IMR-90 (cell line): ENCODE measurements around the gene TNFSF12. TPM values are rescaled to one million over a fixed set of nuclear protein-coding genes. Genes with fewer than 3 reads are reported as not detected.

Source experiments
- ATAC-seq: fragments of 200-7000 bp; cut with Tn5 transposase; 2 replicates; pipeline ENCODE4 v1.9.1; 2020; ENCODE audit warnings: low read depth, mild to moderate bottlenecking, moderate library complexity
- BruUV-seq: library from RNA; stranded (reverse); fragments of 400-500 nt; replicated peaks from 2 replicates; lab custom pipeline; 2021; lab: Mats Ljungman, UMichigan
- CTCF ChIA-PET: fragments of 300-600 bp; formaldehyde crosslinking; extraction: SDS; loops from one replicate; lab custom pipeline; 2021; ENCODE audit warnings: antibody characterized with exemption; lab: Yijun Ruan, JAX
- POLR2A ChIA-PET: fragments of 300-600 bp; sonication (Branson Sonifier 250); formaldehyde crosslinking; loops from one replicate; lab custom pipeline; 2022; ENCODE audit warnings: antibody characterized with exemption; ENCODE audit not compliant: unreplicated experiment; lab: Charles Lee
- DNase-seq: peaks from one replicate; pipeline ENCODE4 v3.0.0; 2013
- H2AFZ ChIP-seq: replicated peaks from 2 replicates; pipeline ENCODE3; 2013; ENCODE audit warnings: low read length, mild to moderate bottlenecking; ENCODE audit not compliant: poor library complexity
- H2AK5ac ChIP-seq: 2 replicates; pipeline ENCODE4 v1.6.1; 2013; ENCODE audit warnings: low read depth, low read length, inconsistent platforms
- H2AK9ac ChIP-seq: replicated peaks from 2 replicates; pipeline ENCODE3; 2013; ENCODE audit warnings: mild to moderate bottlenecking, low read depth, low read length, moderate library complexity; ENCODE audit not compliant: poor library complexity
- H2BK120ac ChIP-seq: 2 replicates; pipeline ENCODE4 v1.6.1; 2013; ENCODE audit warnings: low read depth, low read length, inconsistent platforms
- H2BK15ac ChIP-seq: 3 replicates; pipeline ENCODE4 v1.6.1; 2013; ENCODE audit warnings: low read depth, low read length, inconsistent platforms
- H2BK20ac ChIP-seq: 2 replicates; pipeline ENCODE4 v1.6.1; 2013; ENCODE audit warnings: low read depth, mild to moderate bottlenecking, inconsistent platforms, low read length, moderate library complexity
- H2BK5ac ChIP-seq: 2 replicates; pipeline ENCODE4 v1.6.1; 2013; ENCODE audit warnings: mild to moderate bottlenecking, low read depth, low read length, inconsistent platforms; ENCODE audit not compliant: poor library complexity, severe bottlenecking
- H3K14ac ChIP-seq: replicated peaks from 2 replicates; pipeline ENCODE4 v1.6.1; 2013; ENCODE audit warnings: low read depth, low read length, inconsistent platforms
- H3K18ac ChIP-seq: 2 replicates; pipeline ENCODE4 v1.6.1; 2013; ENCODE audit warnings: low read depth, low read length, control low read depth
- H3K23ac ChIP-seq: 2 replicates; pipeline ENCODE4 v1.6.1; 2013; ENCODE audit warnings: low read depth, low read length, inconsistent platforms
- H3K27ac ChIP-seq: 2 replicates; pipeline ENCODE4 v1.5.1; 2013; ENCODE audit warnings: mild to moderate bottlenecking, control low read depth, low read length; ENCODE audit not compliant: insufficient read depth
- H3K27me3 ChIP-seq: 2 replicates; pipeline ENCODE4 v1.6.1; 2013; ENCODE audit warnings: low read length; ENCODE audit not compliant: control insufficient read depth, insufficient read depth
- H3K36me3 ChIP-seq: 2 replicates; pipeline ENCODE4 v1.6.1; 2013; ENCODE audit warnings: low read length, mixed read lengths; ENCODE audit not compliant: control insufficient read depth, insufficient read depth
- H3K4ac ChIP-seq: 2 replicates; pipeline ENCODE4 v1.6.1; 2013; ENCODE audit warnings: low read depth, low read length, inconsistent platforms
- H3K4me1 ChIP-seq: 2 replicates; pipeline ENCODE4 v1.6.1; 2013; ENCODE audit warnings: low read length, mixed read lengths; ENCODE audit not compliant: control insufficient read depth, insufficient read depth
- H3K4me2 ChIP-seq: 2 replicates; pipeline ENCODE4 v1.6.1; 2013; ENCODE audit warnings: low read depth, mild to moderate bottlenecking, control low read depth, low read length, moderate library complexity
- H3K4me3 ChIP-seq: 2 replicates; pipeline ENCODE4 v1.5.1; 2013; ENCODE audit warnings: low read depth, mild to moderate bottlenecking, control low read depth, low read length, moderate library complexity; ENCODE audit not compliant: insufficient read depth
- H3K56ac ChIP-seq: 2 replicates; pipeline ENCODE4 v1.6.1; 2013; ENCODE audit warnings: low read length, inconsistent platforms; ENCODE audit not compliant: insufficient read depth; ENCODE audit errors: extremely low read depth
- H3K79me1 ChIP-seq, 2 experiments: 2 replicates each; pipeline ENCODE4 v1.6.1; 2013; ENCODE audit warnings: low read length in 2 of 2, inconsistent platforms in 1 of 2, low read depth in 1 of 2
- H3K9ac ChIP-seq: 2 replicates; pipeline ENCODE4 v1.6.1; 2013; ENCODE audit warnings: low read depth, low read length, control low read depth
- H3K9me1 ChIP-seq: 2 replicates; pipeline ENCODE4 v1.6.1; 2013; ENCODE audit warnings: low read length, inconsistent platforms; ENCODE audit not compliant: insufficient read depth
- H3K9me3 ChIP-seq: 2 replicates; pipeline ENCODE4 v1.6.1; 2013; ENCODE audit warnings: low read length; ENCODE audit not compliant: control insufficient read depth, insufficient read depth
- H4K20me1 ChIP-seq: 2 replicates; pipeline ENCODE4 v1.6.1; 2013; ENCODE audit warnings: low read length, inconsistent platforms; ENCODE audit not compliant: insufficient read depth
- H4K5ac ChIP-seq: 2 replicates; pipeline ENCODE4 v1.6.1; 2013; ENCODE audit warnings: mild to moderate bottlenecking, low read depth, low read length, control low read depth
- H4K8ac ChIP-seq, 2 experiments: 2 replicates each; pipeline ENCODE4 v1.6.1; 2013; ENCODE audit warnings: low read depth in 2 of 2, low read length in 2 of 2, control low read depth in 1 of 2, inconsistent platforms in 1 of 2
- H4K91ac ChIP-seq: 2 replicates; pipeline ENCODE4 v1.6.1; 2013; ENCODE audit warnings: low read depth, low read length, inconsistent platforms; ENCODE audit not compliant: insufficient read depth
- BHLHE40 ChIP-seq: fragments of 150-350 bp; IDR thresholded peaks from 2 replicates; pipeline ENCODE4 v1.6.1; 2016; ENCODE audit warnings: mild to moderate bottlenecking, low read depth, low read length
- CEBPB ChIP-seq: IDR thresholded peaks from 2 replicates; pipeline ENCODE4 v1.6.1; 2012; ENCODE audit warnings: low read depth, low read length, improper control_type of control experiment
- CHD1 ChIP-seq: IDR thresholded peaks from 2 replicates; pipeline ENCODE4 v1.6.1; 2012; ENCODE audit warnings: low read depth, low read length, improper control_type of control experiment
- FOS ChIP-seq: fragments of 150-350 bp; IDR thresholded peaks from 2 replicates; pipeline ENCODE4 v1.6.1; 2016; ENCODE audit warnings: low read depth, low read length
- MAFK ChIP-seq: IDR thresholded peaks from 2 replicates; pipeline ENCODE4 v1.6.1; 2012; ENCODE audit warnings: low read depth, low read length, improper control_type of control experiment
- MAZ ChIP-seq: IDR thresholded peaks from 2 replicates; pipeline ENCODE4 v1.6.1; 2012; ENCODE audit warnings: low read depth, mild to moderate bottlenecking, low read length, improper control_type of control experiment, moderate library complexity, borderline replicate concordance
- MXI1 ChIP-seq: IDR thresholded peaks from 2 replicates; pipeline ENCODE4 v1.6.1; 2012; ENCODE audit warnings: low read depth, mild to moderate bottlenecking, low read length, moderate library complexity, borderline replicate concordance
- POLR2A ChIP-seq: IDR thresholded peaks from 2 replicates; pipeline ENCODE4 v1.6.1; 2012; ENCODE audit warnings: mild to moderate bottlenecking, low read depth, low read length
- RAD21 ChIP-seq: IDR thresholded peaks from 2 replicates; pipeline ENCODE4 v1.6.1; 2012; ENCODE audit warnings: low read length, improper control_type of control experiment
- RCOR1 ChIP-seq: IDR thresholded peaks from 2 replicates; pipeline ENCODE4 v1.6.1; 2012; ENCODE audit warnings: mild to moderate bottlenecking, low read length, improper control_type of control experiment; ENCODE audit not compliant: insufficient replicate concordance
- RFX5 ChIP-seq: IDR thresholded peaks from 2 replicates; pipeline ENCODE4 v1.8.0; 2012; ENCODE audit warnings: low read depth, mild to moderate bottlenecking, low read length, moderate library complexity
- SMC3 ChIP-seq: fragments of 150-350 bp; IDR thresholded peaks from 2 replicates; pipeline ENCODE4 v1.6.1; 2016; ENCODE audit warnings: low read depth, mild to moderate bottlenecking, antibody characterized with exemption, low read length, moderate library complexity
- WGBS, 2 experiments: methylation state at CpG; one replicate each; pipeline versions ENCODE4 v1.1.5 to v1.1.7; 2013; ENCODE audit warnings: missing lambda C conversion rate in 2 of 2; ENCODE audit not compliant: insufficient read length in 1 of 2; ENCODE audit errors: extremely low coverage in 2 of 2; 5-methylcytosine and 5-hydroxymethylcytosine counted together
- dilution Hi-C: fragments of 300-500 bp; cut with HindIII; formaldehyde crosslinking; loops from one replicate; pipeline ENCODE4 v1.14.3; 2018; ENCODE audit warnings: low sequenced_read_pairs; ENCODE audit not compliant: unreplicated experiment
- in situ Hi-C: fragments of 300-500 bp; cut with MboI; formaldehyde crosslinking; loops from 3 replicates; pipeline ENCODE4 v1.14.3; 2019; ENCODE audit warnings: low sequenced_read_pairs, inconsistent platforms, mixed read lengths
- intact Hi-C: fragments of 100-400 bp; cut with micrococcal nuclease; formaldehyde crosslinking; loops from 2 replicates; pipeline ENCODE4 v1.10.0; 2022
- polyA plus RNA-seq, 3 experiments: library from polyadenylated mRNA; depleted of rRNA; stranded (reverse); fragments of >200 nt; gene quantifications; 2 replicates each; pipeline ENCODE4 v1.2.3, GENCODE V29; 2012; ENCODE audit warnings: low replicate concordance in 1 of 3
- total RNA-seq: library from RNA; depleted of rRNA; stranded (reverse); fragments of >200 nt; gene quantifications from 2 replicates; pipeline ENCODE4 v1.2.3, GENCODE V29; 2012
- TF ChIP-seq, protein P1 (sequence below): conservative IDR thresholded peaks from 2 replicates; pipeline ENCODE4 v1.5.1; 2012; ENCODE audit warnings: mild to moderate bottlenecking, low read depth, low read length, improper control_type of control experiment
- TF ChIP-seq, protein P2 (sequence below): fragments of 150-350 bp; IDR thresholded peaks from 2 replicates; pipeline ENCODE4 v1.6.1; 2017; ENCODE audit warnings: mild to moderate bottlenecking, antibody characterized with exemption, low read length, low read depth

Gene TNFSF12
- total and polyA plus RNA-seq, 2 of the 4 experiments (the other 2 are of a cell fraction), result 2.7 to 22.0 TPM

DNA sequence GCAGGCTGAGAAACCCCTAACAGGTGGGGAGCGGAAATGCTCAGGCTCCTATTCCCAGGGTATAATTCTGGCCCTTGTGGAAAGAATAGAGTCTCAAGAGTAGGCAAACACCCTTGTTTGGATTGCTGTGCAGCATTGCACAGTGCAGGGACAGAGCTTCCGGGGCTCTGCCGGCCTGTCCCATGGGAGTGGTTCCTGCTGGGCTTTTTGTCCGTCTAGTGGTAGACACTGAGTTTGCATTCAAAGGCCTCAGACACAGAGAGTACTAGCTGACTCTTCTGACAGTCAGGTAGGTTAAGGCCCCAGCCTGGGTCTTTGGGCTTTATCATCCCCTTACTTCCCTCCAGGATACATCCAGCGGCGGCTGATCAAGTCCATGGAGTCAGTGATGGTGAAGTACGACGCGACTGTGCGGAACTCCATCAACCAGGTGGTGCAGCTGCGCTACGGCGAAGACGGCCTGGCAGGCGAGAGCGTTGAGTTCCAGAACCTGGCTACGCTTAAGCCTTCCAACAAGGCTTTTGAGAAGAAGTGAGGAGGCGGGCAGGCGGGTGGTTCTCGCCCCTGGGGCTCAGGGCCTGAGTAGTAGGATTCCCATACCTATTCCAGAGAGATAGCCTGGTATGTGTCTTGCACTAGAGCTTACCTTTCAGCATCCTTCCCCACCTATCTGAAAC lies 46.5 kb upstream of the TNFSF12 start:
- 100% methylated on average over 3 of the region's 20 CpGs; no CpG with 5 or more reads in 1 of the 2 experiments for WGBS, 2 experiments
- no peak overlapping the region for H2AK9ac ChIP-seq
- no TSS peak for BruUV-seq
- no peaks in the 10 kb centered on the region for H3K9me3 ChIP-seq
- H3K36me3 ChIP-seq, result peaks cover 76% of the 10 kb centered on the region
- no peak overlapping the region for H2BK120ac ChIP-seq
- no peak overlapping the region for H3K9ac ChIP-seq
- H3K18ac ChIP-seq, result no peak overlapping the region
- intact Hi-C loops, result no loop called here
- H3K27me3 ChIP-seq, result no peaks in the 10 kb centered on the region
- in situ Hi-C loops, result no loop called here
- H2AFZ ChIP-seq, result no peak overlapping the region
- H3K4me1 ChIP-seq, result no peaks in the 10 kb centered on the region
- H4K5ac ChIP-seq, result no peak overlapping the region
- no peak overlapping the region for H2AK5ac ChIP-seq
- H4K8ac ChIP-seq, result no peak overlapping the region
- POLR2A ChIA-PET, result no interaction called here
- DNase-seq, result no peak
- H3K79me1 ChIP-seq, result peaks cover 36 to 45% of the 10 kb centered on the region in 2 experiments
- no peak overlapping the region for H3K27ac ChIP-seq
- H3K4ac ChIP-seq, result no peak overlapping the region
- no peak overlapping the region for H2BK15ac ChIP-seq
- no peak overlapping the region for H4K91ac ChIP-seq
- peaks cover 2% of the 10 kb centered on the region; the same call in 1 of the 2 replicates for H3K9me1 ChIP-seq
- H4K20me1 ChIP-seq, result peaks cover 9% of the 10 kb centered on the region; the same call in 1 of the 2 replicates
- TF ChIP-seq, protein P1, sequence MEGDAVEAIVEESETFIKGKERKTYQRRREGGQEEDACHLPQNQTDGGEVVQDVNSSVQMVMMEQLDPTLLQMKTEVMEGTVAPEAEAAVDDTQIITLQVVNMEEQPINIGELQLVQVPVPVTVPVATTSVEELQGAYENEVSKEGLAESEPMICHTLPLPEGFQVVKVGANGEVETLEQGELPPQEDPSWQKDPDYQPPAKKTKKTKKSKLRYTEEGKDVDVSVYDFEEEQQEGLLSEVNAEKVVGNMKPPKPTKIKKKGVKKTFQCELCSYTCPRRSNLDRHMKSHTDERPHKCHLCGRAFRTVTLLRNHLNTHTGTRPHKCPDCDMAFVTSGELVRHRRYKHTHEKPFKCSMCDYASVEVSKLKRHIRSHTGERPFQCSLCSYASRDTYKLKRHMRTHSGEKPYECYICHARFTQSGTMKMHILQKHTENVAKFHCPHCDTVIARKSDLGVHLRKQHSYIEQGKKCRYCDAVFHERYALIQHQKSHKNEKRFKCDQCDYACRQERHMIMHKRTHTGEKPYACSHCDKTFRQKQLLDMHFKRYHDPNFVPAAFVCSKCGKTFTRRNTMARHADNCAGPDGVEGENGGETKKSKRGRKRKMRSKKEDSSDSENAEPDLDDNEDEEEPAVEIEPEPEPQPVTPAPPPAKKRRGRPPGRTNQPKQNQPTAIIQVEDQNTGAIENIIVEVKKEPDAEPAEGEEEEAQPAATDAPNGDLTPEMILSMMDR, result no peak
- TF ChIP-seq RAD21 (no peak), SMC3 (no peak), BHLHE40 (no peak), CHD1 (no peak), RCOR1 (no peak), CEBPB (no peak), RFX5 (no peak), MAFK (no peak), MXI1 (no peak), MAZ (no peak), FOS (no peak), POLR2A (no peak)
- TF ChIP-seq, protein P2, sequence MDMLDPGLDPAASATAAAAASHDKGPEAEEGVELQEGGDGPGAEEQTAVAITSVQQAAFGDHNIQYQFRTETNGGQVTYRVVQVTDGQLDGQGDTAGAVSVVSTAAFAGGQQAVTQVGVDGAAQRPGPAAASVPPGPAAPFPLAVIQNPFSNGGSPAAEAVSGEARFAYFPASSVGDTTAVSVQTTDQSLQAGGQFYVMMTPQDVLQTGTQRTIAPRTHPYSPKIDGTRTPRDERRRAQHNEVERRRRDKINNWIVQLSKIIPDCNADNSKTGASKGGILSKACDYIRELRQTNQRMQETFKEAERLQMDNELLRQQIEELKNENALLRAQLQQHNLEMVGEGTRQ, result no peak
- no peak overlapping the region for H3K14ac ChIP-seq
- no peak overlapping the region for H3K56ac ChIP-seq
- CTCF ChIA-PET, result interaction anchor here (1.2 kb wide), 1 partner anchor 12 kb away, joined by 3 read pairs; no protein-coding TSS in a partner anchor
- no peak overlapping the region for H3K23ac ChIP-seq
- H3K4me3 ChIP-seq, result no peak overlapping the region
- no peak for ATAC-seq
- no peak overlapping the region for H3K4me2 ChIP-seq
- dilution Hi-C loops, result no loop called here
- no peak overlapping the region for H2BK20ac ChIP-seq
- H2BK5ac ChIP-seq, result no peak overlapping the region
